Activated CD8-positive, alpha-beta T cell treated with anti-CD3 and anti-CD28 coated beads, Interleukin-2, amount 10 ng/mL, durations not matched to agents 7 days and 5 days (primary cell): ENCODE data around the gene TGFA. TPM values are rescaled to one million over a fixed set of nuclear protein-coding genes. Genes with fewer than 3 reads are reported as not detected.
"Not testable (repeated sequence)": the region's sequence is repeated elsewhere in the genome, so short reads cannot be mapped to it uniquely, and the experiment has no call there.

Source experiments
- ATAC-seq: fragments of 150-1000 bp; cut with Tn5 transposase; one replicate; pipeline ENCODE4 v1.10.0; 2021; ENCODE audit warnings: moderate library complexity
- CTCF ChIA-PET: fragments of 350-600 bp; sonication (Branson Sonifier 250); formaldehyde crosslinking; loops from one replicate; lab custom pipeline; 2021; ENCODE audit warnings: antibody characterized with exemption; lab: Charles Lee
- POLR2A ChIA-PET: fragments of 350-600 bp; sonication (Branson Sonifier 250); formaldehyde crosslinking; loops from one replicate; lab custom pipeline; 2021; ENCODE audit warnings: antibody characterized with exemption; lab: Charles Lee
- DNase-seq: peaks from one replicate; pipeline ENCODE4 v3.0.0-alpha.2; 2020
- H3K27ac Mint-ChIP-seq: one replicate; pipeline ENCODE4 v1.8.0; 2021; ENCODE audit warnings: mild to moderate bottlenecking, mixed read lengths
- H3K27me3 Mint-ChIP-seq: one replicate; pipeline ENCODE4 v1.8.0; 2021; ENCODE audit warnings: low read depth, mixed read lengths
- H3K36me3 Mint-ChIP-seq: one replicate; pipeline ENCODE4 v1.8.0; 2021; ENCODE audit warnings: low read depth, mixed read lengths
- H3K4me1 Mint-ChIP-seq: one replicate; pipeline ENCODE4 v1.8.0; 2021; ENCODE audit warnings: low read depth, mixed read lengths
- H3K4me3 Mint-ChIP-seq: one replicate; pipeline ENCODE4 v1.8.0; 2021; ENCODE audit warnings: mild to moderate bottlenecking, mixed read lengths
- H3K9me3 Mint-ChIP-seq: one replicate; pipeline ENCODE4 v1.8.0; 2022; ENCODE audit warnings: mixed read lengths; ENCODE audit not compliant: insufficient read depth
- total RNA-seq, 2 experiments: library from RNA; stranded (reverse); gene quantifications; one replicate each; pipeline ENCODE4 v1.2.3, GENCODE V29; 2021

The TGFA gene
- total RNA-seq, 2 experiments from 2014 or later: 0.13 TPM; not detected in 1

GRCh38 chr2:70469435-70469834 lies 84.2 kb downstream of the TGFA start:
- Mint-ChIP-seq H3K9me3 (no peaks in the 10 kb centered on the region), H3K27me3 (peaks cover 2% of the 10 kb centered on the region), H3K4me3 (no peak overlapping the region), H3K4me1 (peaks cover 19% of the 10 kb centered on the region), H3K27ac (no peak overlapping the region), H3K36me3 (no peaks in the 10 kb centered on the region)
- DNase-seq (no peak), ATAC-seq (no peak)
- POLR2A ChIA-PET: no interaction called here
- CTCF ChIA-PET: no interaction called here

- no peaks in the 10 kb centered on the region for H3K9me3 Mint-ChIP-seq
- ATAC-seq: no peak
These were observed 84.7 kb downstream of the TGFA start for GRCh38 chr2:70468878-70469277.

DNA sequence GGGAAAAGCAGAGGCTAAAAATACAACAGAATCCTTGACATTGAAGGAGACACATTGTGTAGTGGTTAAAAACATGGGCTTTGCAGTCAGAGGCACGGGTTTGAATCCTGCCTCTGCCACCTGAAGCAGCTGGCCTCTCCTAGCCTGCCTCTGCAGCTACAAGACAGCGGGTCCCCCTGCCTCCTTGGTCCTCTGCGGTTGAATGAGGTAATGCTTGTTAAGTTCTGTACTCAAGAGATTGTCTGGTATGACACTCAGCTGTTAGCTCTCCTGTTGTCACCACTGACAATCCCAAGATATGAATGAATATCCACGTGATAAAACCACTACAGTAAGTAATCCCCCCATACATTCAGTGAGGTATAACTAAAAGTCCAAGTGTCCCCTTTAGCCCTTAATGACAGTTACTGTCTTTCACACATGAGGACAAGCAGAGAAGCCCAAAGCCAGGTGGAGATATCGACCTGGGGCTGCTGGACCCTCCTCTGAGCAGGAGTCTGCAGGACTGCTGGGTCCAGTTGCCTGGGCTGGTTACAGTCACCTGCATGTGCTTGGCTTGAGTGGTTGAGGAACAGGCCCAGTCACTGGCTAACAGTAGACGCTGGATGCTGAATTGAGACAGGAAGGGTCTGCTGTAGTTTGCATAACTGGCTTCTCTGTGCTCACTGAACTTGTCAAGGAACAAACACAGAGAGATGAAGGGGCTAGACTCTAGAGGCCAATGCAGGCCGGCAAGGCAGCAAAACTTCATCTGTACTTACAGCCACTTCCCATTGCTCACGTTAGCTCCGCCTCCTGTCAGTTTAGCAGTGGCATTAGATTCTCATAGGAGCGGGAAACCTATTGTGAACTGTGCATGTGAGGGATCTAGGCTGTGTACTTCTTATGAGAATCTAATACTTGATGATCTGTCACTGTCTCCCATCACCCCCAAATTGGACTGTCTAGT lies 85.5 kb downstream of the TGFA start:
- H3K27me3 Mint-ChIP-seq: peaks cover 2% of the 10 kb centered on the region
- no peak for ATAC-seq
- no peak for DNase-seq
- H3K36me3 Mint-ChIP-seq: no peaks in the 10 kb centered on the region
- peaks cover 9% of the 10 kb centered on the region for H3K4me1 Mint-ChIP-seq
- no peak overlapping the region for H3K27ac Mint-ChIP-seq
- ChIA-PET CTCF (interaction anchor here (1.0 kb wide), 1 partner anchor 164 kb away, joined by 3 read pairs; no protein-coding TSS in a partner anchor), POLR2A (no interaction called here)
- H3K4me3 Mint-ChIP-seq: no peak overlapping the region
- H3K9me3 Mint-ChIP-seq: no peaks in the 10 kb centered on the region

More at GRCh38 chr2:70468878-70469277, 84.7 kb downstream of the TGFA start:
- Mint-ChIP-seq H3K36me3 (no peaks in the 10 kb centered on the region), H3K4me1 (peaks cover 14% of the 10 kb centered on the region), H3K27ac (no peak overlapping the region), H3K27me3 (peaks cover 2% of the 10 kb centered on the region), H3K4me3 (no peak overlapping the region)
- no peak for DNase-seq
- CTCF ChIA-PET: no interaction called here
- POLR2A ChIA-PET: no interaction called here

GRCh38 chr2:70467237-70467636 lies 86.4 kb downstream of the TGFA start:
- CTCF ChIA-PET: interaction anchor here (1.0 to 1.1 kb wide), 2 partner anchors 15 to 163 kb away, joined by 3 read pairs; no protein-coding TSS in a partner anchor
- no peaks in the 10 kb centered on the region for H3K9me3 Mint-ChIP-seq
- no peak for ATAC-seq
- no peak overlapping the region for H3K4me3 Mint-ChIP-seq
- POLR2A ChIA-PET: no interaction called here
- H3K4me1 Mint-ChIP-seq: peaks cover 5% of the 10 kb centered on the region
- no peaks in the 10 kb centered on the region for H3K36me3 Mint-ChIP-seq
- peaks cover 2% of the 10 kb centered on the region for H3K27me3 Mint-ChIP-seq
- no peak overlapping the region for H3K27ac Mint-ChIP-seq
- DNase-seq: no peak

DNA sequence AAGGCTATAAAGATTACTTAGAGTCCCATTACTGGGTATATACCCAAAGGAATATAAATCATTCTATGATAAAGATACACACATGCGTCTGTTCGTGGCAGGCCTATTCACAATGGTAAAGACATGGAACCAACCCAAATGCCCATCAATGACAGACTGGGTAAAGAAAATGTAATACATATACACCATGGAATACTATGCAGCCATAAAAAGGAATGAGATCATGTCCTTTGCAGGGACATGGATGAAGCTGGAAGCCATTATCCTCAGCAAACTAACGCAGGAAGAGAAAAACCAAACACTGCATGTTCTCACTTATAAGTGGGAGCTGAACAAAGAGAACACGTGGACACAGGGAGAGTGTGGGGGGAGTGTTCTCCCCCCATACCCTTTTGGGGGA lies 87.0 kb downstream of the TGFA start:
- ATAC-seq, H3K36me3 Mint-ChIP-seq, H3K4me3 Mint-ChIP-seq, POLR2A ChIA-PET, H3K27ac Mint-ChIP-seq, H3K4me1 Mint-ChIP-seq, H3K9me3 Mint-ChIP-seq, DNase-seq, H3K27me3 Mint-ChIP-seq: not testable (repeated sequence)
- CTCF ChIA-PET: interaction anchor here (1.1 kb wide), 1 partner anchor 16 kb away, joined by 3 read pairs; no protein-coding TSS in a partner anchor

- DNase-seq (no peak), ATAC-seq (no peak)
- H3K4me3 Mint-ChIP-seq: no peak overlapping the region
- H3K27me3 Mint-ChIP-seq: peaks cover 7% of the 10 kb centered on the region
- no peaks in the 10 kb centered on the region for H3K36me3 Mint-ChIP-seq
- H3K4me1 Mint-ChIP-seq: no peaks in the 10 kb centered on the region
- POLR2A ChIA-PET: no interaction called here
- H3K9me3 Mint-ChIP-seq: no peaks in the 10 kb centered on the region
- CTCF ChIA-PET: no interaction called here
- no peak overlapping the region for H3K27ac Mint-ChIP-seq
These were observed 89.6 kb downstream of the TGFA start for GRCh38 chr2:70463997-70464396.

DNA sequence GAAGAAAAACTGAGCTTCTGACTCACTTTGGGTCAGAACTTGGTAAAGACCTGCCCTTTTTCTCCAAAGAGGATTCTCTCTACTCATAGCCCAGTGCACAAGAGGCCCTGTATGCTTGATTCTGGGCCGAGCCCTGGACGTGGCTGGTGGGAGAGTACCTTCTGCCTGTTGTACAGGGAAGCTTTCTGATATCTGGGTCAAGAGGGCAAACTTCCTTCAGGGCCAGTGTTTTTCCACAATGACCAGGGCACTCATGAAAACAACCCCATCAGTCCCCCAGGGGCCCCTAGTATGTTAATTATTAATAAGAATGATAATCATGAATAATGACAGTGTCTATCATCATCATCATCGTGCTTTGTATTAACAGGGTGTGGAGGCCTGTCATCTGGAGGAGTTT lies 90.0 kb downstream of the TGFA start:
- ChIA-PET POLR2A (no interaction called here), CTCF (no interaction called here)
- ATAC-seq (no peak), DNase-seq (no peak)
- Mint-ChIP-seq H3K9me3 (no peaks in the 10 kb centered on the region), H3K36me3 (no peaks in the 10 kb centered on the region), H3K4me3 (no peak overlapping the region), H3K4me1 (no peaks in the 10 kb centered on the region), H3K27ac (no peak overlapping the region), H3K27me3 (peaks cover 11% of the 10 kb centered on the region)

GRCh38 chr2:70461981-70462876 lies 91.4 kb downstream of the TGFA start:
- ChIA-PET POLR2A (no interaction called here), CTCF (no interaction called here)
- Mint-ChIP-seq H3K27me3 (peaks cover 14% of the 10 kb centered on the region), H3K4me3 (no peak overlapping the region), H3K36me3 (no peaks in the 10 kb centered on the region), H3K9me3 (no peaks in the 10 kb centered on the region), H3K4me1 (peaks cover 2% of the 10 kb centered on the region), H3K27ac (no peak overlapping the region)
- ATAC-seq (no peak), DNase-seq (no peak)

DNA sequence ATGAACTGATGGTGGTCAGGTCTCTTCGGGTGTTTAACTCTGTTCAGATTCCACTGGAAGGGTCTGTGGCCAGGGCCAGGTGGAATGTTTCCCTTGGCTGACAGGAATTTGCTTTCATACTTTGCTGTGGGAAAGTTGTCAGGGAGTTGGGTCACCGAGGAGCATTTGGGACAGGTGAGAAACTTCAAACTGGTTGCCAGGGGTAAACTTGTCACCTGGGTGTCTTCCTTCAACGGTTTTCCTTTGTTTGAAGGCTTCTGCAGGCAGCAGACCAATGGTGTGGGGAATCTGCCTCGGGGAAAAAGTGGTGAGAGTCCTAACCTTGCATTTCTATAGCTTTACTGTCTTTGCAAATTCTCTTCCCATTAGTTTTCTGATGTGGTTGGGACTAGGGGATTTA lies 92.2 kb downstream of the TGFA start:
- no peak for DNase-seq

GRCh38 chr2:70460333-70460732 lies 93.3 kb downstream of the TGFA start:
- H3K9me3 Mint-ChIP-seq: no peaks in the 10 kb centered on the region
- H3K4me1 Mint-ChIP-seq: peaks cover 20% of the 10 kb centered on the region
- no peaks in the 10 kb centered on the region for H3K36me3 Mint-ChIP-seq
- ChIA-PET POLR2A (no interaction called here), CTCF (no interaction called here)
- no peak overlapping the region for H3K27ac Mint-ChIP-seq
- ATAC-seq: no peak
- DNase-seq: no peak
- no peak overlapping the region for H3K4me3 Mint-ChIP-seq
- H3K27me3 Mint-ChIP-seq: peaks cover 14% of the 10 kb centered on the region

More for the DNA sequence above, 92.2 kb downstream of the TGFA start:
- ATAC-seq: no peak
- Mint-ChIP-seq H3K4me1 (peaks cover 10% of the 10 kb centered on the region), H3K27ac (no peak overlapping the region), H3K4me3 (no peak overlapping the region), H3K27me3 (peaks cover 14% of the 10 kb centered on the region), H3K36me3 (no peaks in the 10 kb centered on the region), H3K9me3 (no peaks in the 10 kb centered on the region)
- ChIA-PET POLR2A (no interaction called here), CTCF (no interaction called here)

- Mint-ChIP-seq H3K36me3 (no peaks in the 10 kb centered on the region), H3K4me3 (no peak overlapping the region), H3K27ac (no peak overlapping the region), H3K9me3 (no peaks in the 10 kb centered on the region), H3K27me3 (peaks cover 14% of the 10 kb centered on the region), H3K4me1 (peaks cover 20% of the 10 kb centered on the region)
- POLR2A ChIA-PET: no interaction called here
- DNase-seq: peak; percentile 7
- CTCF ChIA-PET: interaction anchor here (1.1 kb wide), 1 partner anchor 155 kb away, joined by 3 read pairs; no protein-coding TSS in a partner anchor
- no peak for ATAC-seq
These were observed 95.0 kb downstream of the TGFA start for GRCh38 chr2:70458661-70459060.
